ENCODE results near the gene TENM4. TPM values are rescaled to one million over a fixed set of nuclear protein-coding genes. Genes with fewer than 3 reads are reported as not detected.
A peak's percentile ranks its signal among the peaks of the same experiment; 100 is the strongest.

Gene TENM4
- total RNA-seq, 4 donors from 2014 or later: 31.4 to 44.5 (median 38.0) TPM

DNA sequence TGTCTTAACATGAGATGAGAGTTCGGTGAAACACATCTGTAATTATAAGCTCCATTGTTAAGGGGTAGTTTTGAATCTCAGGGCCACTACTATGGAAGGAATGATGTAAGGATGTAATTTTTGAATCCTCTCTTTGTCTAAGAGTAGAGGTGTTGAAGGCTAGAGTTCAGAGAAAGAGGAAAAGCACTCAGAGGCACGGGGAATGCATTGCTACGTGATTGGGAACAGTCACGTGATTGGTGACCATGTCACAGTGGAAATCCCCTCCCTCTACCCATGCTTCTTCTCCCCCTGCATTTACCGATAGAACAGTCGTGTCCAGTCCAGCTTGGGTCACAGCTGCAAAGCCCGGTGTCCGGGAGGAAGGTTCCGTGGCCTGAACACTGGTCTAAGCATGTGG is 635.8 kb downstream of the TENM4 start:
- H3K27ac ChIP-seq: no peak overlapping the region
- H3K9me3 ChIP-seq: no peaks in the 10 kb centered on the region
- no peaks in the 10 kb centered on the region for H3K27me3 ChIP-seq
- peaks cover 28% of the 10 kb centered on the region for H3K4me1 ChIP-seq
- TF ChIP-seq, protein P1, sequence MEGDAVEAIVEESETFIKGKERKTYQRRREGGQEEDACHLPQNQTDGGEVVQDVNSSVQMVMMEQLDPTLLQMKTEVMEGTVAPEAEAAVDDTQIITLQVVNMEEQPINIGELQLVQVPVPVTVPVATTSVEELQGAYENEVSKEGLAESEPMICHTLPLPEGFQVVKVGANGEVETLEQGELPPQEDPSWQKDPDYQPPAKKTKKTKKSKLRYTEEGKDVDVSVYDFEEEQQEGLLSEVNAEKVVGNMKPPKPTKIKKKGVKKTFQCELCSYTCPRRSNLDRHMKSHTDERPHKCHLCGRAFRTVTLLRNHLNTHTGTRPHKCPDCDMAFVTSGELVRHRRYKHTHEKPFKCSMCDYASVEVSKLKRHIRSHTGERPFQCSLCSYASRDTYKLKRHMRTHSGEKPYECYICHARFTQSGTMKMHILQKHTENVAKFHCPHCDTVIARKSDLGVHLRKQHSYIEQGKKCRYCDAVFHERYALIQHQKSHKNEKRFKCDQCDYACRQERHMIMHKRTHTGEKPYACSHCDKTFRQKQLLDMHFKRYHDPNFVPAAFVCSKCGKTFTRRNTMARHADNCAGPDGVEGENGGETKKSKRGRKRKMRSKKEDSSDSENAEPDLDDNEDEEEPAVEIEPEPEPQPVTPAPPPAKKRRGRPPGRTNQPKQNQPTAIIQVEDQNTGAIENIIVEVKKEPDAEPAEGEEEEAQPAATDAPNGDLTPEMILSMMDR (IDR thresholded peaks at IDR 0.05): no peak
- no peak for DNase-seq (ENCODE audit: low spot score in 2 of 2)
- H3K4me3 ChIP-seq: no peak overlapping the region
- H3K36me3 ChIP-seq: no peaks in the 10 kb centered on the region
- WGBS: 94% methylated on average over 6 of the region's 9 CpGs

DNA sequence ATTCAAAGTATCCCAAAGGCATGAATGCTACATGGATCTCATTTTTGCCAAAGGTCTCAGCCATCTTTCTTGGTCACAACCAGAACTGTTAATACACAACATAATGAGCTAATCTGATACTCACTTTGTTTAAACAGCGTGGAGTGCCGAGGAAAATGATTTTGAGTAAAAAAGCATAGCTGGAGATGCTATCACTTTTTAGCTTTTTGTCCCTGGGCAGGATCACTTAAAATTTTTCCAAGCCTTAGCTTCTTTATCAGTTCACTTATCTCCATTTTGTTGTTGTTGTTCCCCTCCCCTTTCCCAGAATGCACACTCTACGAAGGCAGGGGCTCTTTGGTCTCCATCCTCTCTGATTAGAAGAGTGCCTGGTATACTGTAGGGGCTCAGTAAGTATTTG is 636.8 kb downstream of the TENM4 start:
- H3K9me3 ChIP-seq: no peaks in the 10 kb centered on the region
- H3K27me3 ChIP-seq: no peaks in the 10 kb centered on the region
- DNase-seq (ENCODE audit: low spot score in 2 of 2): no peak
- TF ChIP-seq, protein P1 (IDR thresholded peaks at IDR 0.05): no peak
- TF ChIP-seq POLR2A (IDR thresholded peaks at IDR 0.05): no peak
- TF ChIP-seq EP300 (IDR thresholded peaks at IDR 0.05): no peak
- TF ChIP-seq POLR2AphosphoS5 (IDR thresholded peaks at IDR 0.05): no peak
- WGBS: 95% methylated on average over 3 of the region's 3 CpGs
- no peak overlapping the region for H3K27ac ChIP-seq
- peaks cover 29% of the 10 kb centered on the region for H3K4me1 ChIP-seq
- no peaks in the 10 kb centered on the region for H3K36me3 ChIP-seq
- H3K4me3 ChIP-seq: no peak overlapping the region

DNA sequence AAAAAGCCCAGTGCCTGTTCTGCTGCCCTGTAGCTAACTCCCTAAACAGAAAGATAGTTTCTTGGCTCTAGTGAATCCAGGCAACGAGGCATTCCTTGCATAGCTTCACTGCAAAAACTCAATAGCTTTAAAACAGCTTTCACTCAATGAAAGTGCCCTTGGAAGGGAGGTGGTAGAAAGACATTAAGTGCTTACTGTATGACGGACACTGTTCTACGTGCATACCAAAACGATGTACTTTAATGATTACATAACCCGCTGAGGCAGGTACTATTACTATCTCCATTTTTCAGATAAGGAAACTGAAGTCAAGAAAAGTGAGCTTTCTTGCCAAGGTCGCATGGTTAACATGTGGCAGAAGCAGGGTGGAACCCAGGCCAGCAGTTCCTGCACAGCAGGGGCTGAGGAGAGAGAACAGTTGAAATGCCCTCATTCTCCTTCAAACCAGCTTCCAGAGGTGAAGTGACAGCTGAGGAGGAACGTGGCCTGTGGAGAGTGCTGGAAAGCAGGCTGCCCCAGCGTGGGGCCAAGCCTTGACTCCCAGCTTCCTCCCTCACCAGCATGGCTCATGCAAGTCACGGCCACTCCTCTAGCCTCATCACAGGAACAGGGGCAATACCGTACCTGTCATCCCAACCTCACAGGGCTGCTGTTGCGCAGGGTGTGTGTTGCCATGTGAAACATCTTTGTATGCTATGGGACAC is 638.6 kb downstream of the TENM4 start:
- WGBS: 45% methylated on average over 11 of the region's 11 CpGs
- DNase-seq (ENCODE audit: low spot score in 2 of 2): no peak
- H3K36me3 ChIP-seq: no peaks in the 10 kb centered on the region
- H3K27me3 ChIP-seq: no peaks in the 10 kb centered on the region
- peaks cover 36% of the 10 kb centered on the region for H3K4me1 ChIP-seq
- no peaks in the 10 kb centered on the region for H3K9me3 ChIP-seq
- no peak overlapping the region for H3K4me3 ChIP-seq
- TF ChIP-seq POLR2AphosphoS5 (IDR thresholded peaks at IDR 0.05) (no peak), POLR2A (IDR thresholded peaks at IDR 0.05) (no peak), EP300 (IDR thresholded peaks at IDR 0.05) (no peak)
- TF ChIP-seq, protein P1 (IDR thresholded peaks at IDR 0.05): no peak
- peak overlapping the region; percentile 55 for H3K27ac ChIP-seq

DNA sequence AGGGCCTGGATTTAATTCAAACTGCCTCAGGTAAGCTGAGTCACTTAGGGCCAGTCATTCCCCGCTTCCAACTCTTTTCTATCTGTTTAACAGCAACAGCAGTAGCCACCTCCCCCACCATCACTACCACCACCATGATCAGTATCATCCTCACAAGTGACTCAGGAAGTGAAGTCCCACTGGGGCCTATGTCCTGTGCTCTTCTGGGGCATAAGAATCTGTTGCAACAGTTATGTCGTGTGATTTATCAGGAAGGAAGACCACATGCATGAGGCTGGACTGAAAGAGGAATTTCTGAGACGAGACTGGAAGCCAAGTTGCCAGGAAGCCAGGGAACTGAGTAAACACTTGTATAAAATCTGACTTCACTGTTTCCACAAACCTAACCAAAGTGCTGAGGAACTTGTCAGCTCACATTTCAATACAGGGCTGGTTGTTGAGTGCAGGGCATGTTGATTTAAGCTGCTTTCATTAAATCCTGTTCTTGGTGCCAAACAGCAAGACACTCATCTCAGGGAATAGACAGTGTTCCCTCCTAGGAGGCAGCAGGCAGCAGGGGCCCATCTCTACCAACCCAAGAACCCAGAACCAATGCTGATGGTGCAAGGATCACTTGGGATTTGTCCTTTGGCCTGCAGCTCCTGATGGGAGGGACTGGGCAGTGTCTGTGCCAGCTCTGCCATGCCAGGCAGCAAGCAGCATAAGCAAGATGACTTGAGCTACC is 639.5 kb downstream of the TENM4 start:
- peak in 1 of 2 donors; percentile 63 for DNase-seq (ENCODE audit: low spot score in 2 of 2)
- H3K4me1 ChIP-seq: peaks cover 36% of the 10 kb centered on the region
- H3K27me3 ChIP-seq: no peaks in the 10 kb centered on the region
- no peak overlapping the region for H3K4me3 ChIP-seq
- WGBS: 5% methylated on average over 3 of the region's 3 CpGs
- peak in 1 of 3 donors; percentile 63 for TF ChIP-seq POLR2AphosphoS5 (IDR thresholded peaks at IDR 0.05)
- no peak for TF ChIP-seq POLR2A (IDR thresholded peaks at IDR 0.05)
- H3K27ac ChIP-seq: peak overlapping the region; percentile 55
- H3K9me3 ChIP-seq: no peaks in the 10 kb centered on the region
- H3K36me3 ChIP-seq: no peaks in the 10 kb centered on the region

DNA sequence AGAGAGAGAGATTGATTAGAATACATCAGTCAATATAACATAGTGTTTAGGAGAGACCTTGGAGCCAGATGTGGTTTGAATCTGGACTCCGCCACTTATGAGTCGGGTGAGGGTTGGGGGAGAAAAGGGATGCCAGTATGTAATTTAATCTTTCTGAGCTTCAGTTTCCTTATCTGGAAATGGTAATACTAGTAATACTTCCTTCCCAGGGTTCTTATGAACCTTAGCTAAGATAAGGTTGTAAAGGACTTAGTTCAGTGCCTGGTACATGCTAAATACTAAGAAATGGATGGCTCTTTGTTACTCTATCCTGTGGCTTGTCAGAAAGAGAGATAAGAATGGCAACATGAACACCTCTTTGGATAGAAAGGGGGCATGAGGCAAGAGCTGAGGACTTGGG is 640.1 kb downstream of the TENM4 start:
- Histone ChIP-seq H3K4me3 (no peak overlapping the region), H3K9me3 (no peaks in the 10 kb centered on the region), H3K4me1 (peaks cover 36% of the 10 kb centered on the region), H3K27ac (peak overlapping the region; percentile 55), H3K27me3 (no peaks in the 10 kb centered on the region), H3K36me3 (no peaks in the 10 kb centered on the region)
- TF ChIP-seq EP300 (IDR thresholded peaks at IDR 0.05): no peak
- no peak for TF ChIP-seq POLR2AphosphoS5 (IDR thresholded peaks at IDR 0.05)
- no peak for DNase-seq (ENCODE audit: low spot score in 2 of 2)
- 96% methylated on average over 2 of the region's 2 CpGs for WGBS

DNA sequence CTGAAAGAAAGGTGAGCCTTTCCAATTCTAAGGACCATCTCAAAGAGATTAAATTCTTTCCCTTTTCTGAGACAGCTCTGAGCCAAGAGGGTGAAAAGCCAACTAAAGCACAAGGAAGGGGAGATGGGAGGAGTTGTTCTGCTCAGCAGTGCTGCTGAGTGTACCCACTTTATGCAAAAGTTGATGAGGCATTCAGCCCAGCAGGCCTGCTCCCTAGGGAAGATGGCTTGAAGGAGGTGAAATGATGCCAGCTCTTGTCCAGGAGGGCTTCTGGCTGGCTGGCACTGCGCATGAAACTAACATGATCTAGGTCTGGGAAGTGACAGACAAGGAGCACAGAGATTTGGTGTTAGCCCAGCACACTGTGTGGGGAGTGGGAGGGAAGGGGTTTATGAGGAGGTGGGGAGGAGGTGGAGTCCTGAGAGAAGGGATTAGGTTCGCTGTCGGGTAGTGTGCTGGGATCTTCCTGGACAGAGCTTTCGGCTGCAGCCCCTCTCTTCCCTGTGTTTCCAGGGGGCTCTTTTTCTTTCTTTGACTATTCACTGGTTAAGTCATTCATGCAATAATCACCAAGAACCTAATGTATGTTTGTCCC is 640.6 kb downstream of the TENM4 start:
- Histone ChIP-seq H3K36me3 (no peaks in the 10 kb centered on the region), H3K27me3 (no peaks in the 10 kb centered on the region), H3K27ac (no peak overlapping the region), H3K4me1 (peaks cover 36% of the 10 kb centered on the region), H3K4me3 (no peak overlapping the region), H3K9me3 (no peaks in the 10 kb centered on the region)
- DNase-seq (ENCODE audit: low spot score in 2 of 2): no peak
- TF ChIP-seq, protein P1 (IDR thresholded peaks at IDR 0.05): no peak
- TF ChIP-seq POLR2A (IDR thresholded peaks at IDR 0.05) (no peak), POLR2AphosphoS5 (IDR thresholded peaks at IDR 0.05) (no peak), EP300 (IDR thresholded peaks at IDR 0.05) (no peak)
- WGBS: 80% methylated on average over 4 of the region's 4 CpGs
